WI38 (cell line): ENCODE measurements around the gene BCAS3.

ENCODE experiments used
- H3K4me3 ChIP-seq: 2 replicates; pipeline ENCODE4 v1.5.1; 2011; ENCODE audit warnings: low read depth, mild to moderate bottlenecking, control low read depth, low read length
- CTCF ChIP-seq: IDR thresholded peaks from 2 replicates; pipeline ENCODE4 v1.5.1; 2012; ENCODE audit warnings: low read depth, mild to moderate bottlenecking, control low read depth, low read length

BCAS3 gene

GRCh38 chr17:60724647-60725046 lies 47.0 kb downstream of the BCAS3 start:
- no peak overlapping the region for H3K4me3 ChIP-seq
- no peak for TF ChIP-seq CTCF

GRCh38 chr17:60729854-60730253 lies 52.2 kb downstream of the BCAS3 start:
- no peak overlapping the region for H3K4me3 ChIP-seq

GRCh38 chr17:60730273-60730672 lies 52.6 kb downstream of the BCAS3 start:
- H3K4me3 ChIP-seq = no peak overlapping the region
- no peak for TF ChIP-seq CTCF

More at GRCh38 chr17:60729854-60730253, 52.2 kb downstream of the BCAS3 start:
- TF ChIP-seq CTCF = no peak

- no peak overlapping the region for H3K4me3 ChIP-seq
- TF ChIP-seq CTCF = no peak
Measured at GRCh38 chr17:60738287-60738686, 60.6 kb downstream of the BCAS3 start.

- H3K4me3 ChIP-seq = no peak overlapping the region
- TF ChIP-seq CTCF = no peak
Measured at GRCh38 chr17:60740584-60740983, 62.9 kb downstream of the BCAS3 start.

- H3K4me3 ChIP-seq = no peak overlapping the region
- no peak for TF ChIP-seq CTCF
Measured at GRCh38 chr17:60741031-60741430, 63.4 kb downstream of the BCAS3 start.

- no peak for TF ChIP-seq CTCF
- H3K4me3 ChIP-seq = no peak overlapping the region
Measured at GRCh38 chr17:60743282-60743681, 65.6 kb downstream of the BCAS3 start.
